Activated naive CD4-positive, alpha-beta T cell treated with Interleukin-2 at 50 U/mL for 16 hours (primary cell): ENCODE measurements around the gene CRYBA4.

Source experiments
- DNase-seq: peaks from one replicate; pipeline ENCODE4 v3.0.0-alpha.2; 2020

CRYBA4 gene

GRCh38 chr22:26621663-26622062 lies at the start of gene CRYBA4:
Gene CRYBA4 (plus strand): TSS chr22:26621963. CDS start chr22:26622597, 634 bp downstream.
- no peak for DNase-seq

GRCh38 chr22:26573026-26573662 lies 48.6 kb upstream of the CRYBA4 start:
- DNase-seq: no peak

- DNase-seq: no peak
These were observed 47.6 kb upstream of the CRYBA4 start for GRCh38 chr22:26574001-26574723.

- no peak for DNase-seq
These were observed 45.6 kb upstream of the CRYBA4 start for GRCh38 chr22:26576026-26576680.

GRCh38 chr22:26577081-26577480 lies 44.7 kb upstream of the CRYBA4 start:
- no peak for DNase-seq

- peak; percentile 58 for DNase-seq
These were observed 42.4 kb upstream of the CRYBA4 start for GRCh38 chr22:26579331-26579886.

- DNase-seq: no peak
These were observed 41.4 kb upstream of the CRYBA4 start for GRCh38 chr22:26580240-26580962.

GRCh38 chr22:26581026-26581425 lies 40.7 kb upstream of the CRYBA4 start:
- DNase-seq: no peak

GRCh38 chr22:26581633-26582168 lies 40.1 kb upstream of the CRYBA4 start:
- no peak for DNase-seq

GRCh38 chr22:26584010-26584409 lies 37.8 kb upstream of the CRYBA4 start:
- no peak for DNase-seq

- no peak for DNase-seq
These were observed 36.5 kb upstream of the CRYBA4 start for GRCh38 chr22:26585104-26585790.

GRCh38 chr22:26586556-26587325 lies 35.0 kb upstream of the CRYBA4 start:
- no peak for DNase-seq

- DNase-seq: no peak
These were observed 33.7 kb upstream of the CRYBA4 start for GRCh38 chr22:26587991-26588613.

- DNase-seq: no peak
These were observed 32.9 kb upstream of the CRYBA4 start for GRCh38 chr22:26588729-26589366.

GRCh38 chr22:26589367-26589844 lies 32.4 kb upstream of the CRYBA4 start:
- peak; percentile 52 for DNase-seq

GRCh38 chr22:26589845-26590736 lies 31.7 kb upstream of the CRYBA4 start, which contains the start of gene TPST2:
Gene TPST2 (minus strand): TSS chr22:26590132. CDS start chr22:26541630, 48,502 bp downstream.
- DNase-seq: peak; percentile 77

GRCh38 chr22:26592421-26592891 lies 29.3 kb upstream of the CRYBA4 start:
- DNase-seq: peak; percentile 25

GRCh38 chr22:26593763-26594162 lies 28.0 kb upstream of the CRYBA4 start:
- DNase-seq: no peak

- DNase-seq: no peak
These were observed 24.7 kb upstream of the CRYBA4 start for GRCh38 chr22:26597026-26597425.
